Superior temporal gyrus (tissue), 1 donor: ENCODE results near the gene LDHB.
"Not testable (repeated sequence)": the region's sequence is repeated elsewhere in the genome, so short reads cannot be mapped to it uniquely, and the experiment has no call there.

Source experiments
- DNase-seq: peaks from one replicate; pipeline ENCODE4 v3.0.0-alpha.2; 2016; ENCODE audit errors: extremely low spot score

Gene LDHB

DNA sequence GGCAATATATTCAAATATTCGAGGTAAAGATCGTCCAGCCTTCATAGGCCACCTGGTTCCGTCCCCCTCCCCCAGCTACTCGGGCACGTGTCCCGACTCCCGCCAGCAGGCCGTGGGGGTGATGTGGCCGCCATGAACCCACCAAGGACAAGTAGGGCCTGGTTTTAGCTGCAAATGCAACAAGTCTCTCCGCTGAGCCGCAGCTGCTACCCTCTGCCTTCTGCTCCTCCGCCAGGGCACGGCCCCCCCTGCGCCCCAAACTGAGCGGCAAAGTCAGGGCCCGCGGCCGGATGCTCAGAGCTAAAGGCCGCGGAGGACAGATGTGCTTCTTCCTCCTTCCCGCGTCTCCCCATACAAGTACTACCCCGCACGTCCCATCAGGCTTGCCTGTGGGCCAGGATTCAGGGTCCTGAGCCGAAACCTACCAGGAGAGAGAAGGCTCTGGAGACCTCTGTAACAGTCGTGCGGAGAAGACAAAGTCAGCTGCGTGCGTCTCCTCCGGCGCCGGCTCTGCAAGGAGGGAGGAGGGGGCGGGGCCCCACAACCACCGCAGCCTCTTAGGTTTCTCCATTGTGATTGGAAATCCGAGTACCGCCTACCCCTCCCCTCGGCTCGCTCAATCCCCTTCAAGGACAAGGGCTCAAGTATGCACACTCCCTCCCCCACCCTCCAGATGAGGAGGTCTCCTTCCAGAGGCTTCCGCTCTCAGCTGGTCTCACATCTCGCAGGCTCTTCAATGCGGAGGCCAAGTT, at the start of gene LDHB:
Gene LDHB, minus strand, starts transcription at position 517 of the 752 bp plus-strand sequence. CDS start 3,171 bp downstream, outside the sequence.
- peak; percentile 86 for DNase-seq

DNA sequence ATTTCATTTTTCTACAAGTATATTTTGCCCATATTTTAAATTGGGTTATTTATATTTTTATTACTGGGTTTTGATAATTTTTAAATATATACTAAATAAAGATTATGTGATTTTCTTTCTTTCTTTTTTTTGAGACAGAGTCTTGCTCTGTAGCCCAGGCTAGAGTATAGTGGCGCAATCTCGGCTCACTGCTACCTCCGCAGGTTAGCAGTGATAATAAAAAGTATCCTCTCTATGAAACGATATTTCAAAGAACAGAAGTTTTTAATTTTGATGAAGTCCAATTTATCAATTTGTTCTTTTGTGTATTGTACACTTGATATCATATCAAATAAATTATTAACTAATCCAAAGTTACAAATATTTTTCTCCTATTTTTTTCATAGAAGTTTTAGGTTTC, 47.2 kb upstream of the LDHB start:
- no peak for DNase-seq

DNA sequence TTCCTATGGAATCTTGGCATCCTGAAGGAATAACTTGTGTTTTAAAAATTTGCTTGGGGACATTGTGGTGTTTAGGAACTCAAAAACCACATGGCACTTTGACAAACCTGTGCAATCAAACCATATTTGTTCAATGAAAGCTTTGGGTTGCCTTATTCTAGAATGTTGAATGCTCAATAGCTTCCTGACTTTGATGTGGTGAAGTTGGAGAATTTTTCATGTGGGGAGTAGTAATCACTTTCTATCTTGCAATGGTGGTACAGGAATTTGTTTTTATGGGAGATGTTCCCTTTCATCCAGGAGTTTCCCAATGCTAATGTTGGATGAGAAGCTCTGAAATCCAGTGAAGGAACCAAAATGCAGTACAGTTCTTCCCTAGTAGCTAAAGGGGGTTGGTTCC, 42.2 kb upstream of the LDHB start:
- DNase-seq, result no peak

DNA sequence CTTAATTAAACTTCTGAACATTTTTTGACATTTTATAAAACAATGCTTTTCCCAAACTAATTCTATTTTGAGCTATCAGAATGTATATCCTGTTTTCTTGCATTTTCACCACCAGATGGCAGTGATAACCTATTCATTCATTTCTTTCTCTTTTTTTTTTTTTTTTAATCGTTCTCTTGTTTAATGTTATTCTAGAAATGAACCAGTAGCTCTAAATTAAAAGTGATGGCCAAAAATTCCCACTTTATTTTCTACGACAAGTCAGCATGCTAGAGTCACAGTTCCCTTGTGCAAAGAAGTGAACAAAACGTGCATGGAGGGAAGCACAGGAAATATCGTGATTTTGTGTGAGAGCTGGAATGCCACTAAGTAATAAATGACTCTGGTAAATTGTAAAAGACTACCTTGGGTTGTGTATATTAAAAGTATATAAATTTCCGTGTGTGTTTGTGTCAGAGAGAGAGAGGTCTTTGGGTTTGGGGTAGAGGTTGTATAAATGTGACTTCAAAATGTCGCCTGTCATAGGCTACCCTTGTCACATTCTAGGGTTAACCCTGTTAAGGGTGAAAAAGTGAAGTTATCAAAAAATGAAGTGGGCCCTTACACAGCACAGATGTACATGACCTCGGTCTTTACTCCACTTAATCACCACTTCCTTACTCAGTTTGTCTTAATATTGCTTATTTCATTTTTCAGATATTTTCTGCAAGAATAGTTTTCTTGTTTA, 40.4 kb upstream of the LDHB start:
- peak; percentile 76 for DNase-seq

DNA sequence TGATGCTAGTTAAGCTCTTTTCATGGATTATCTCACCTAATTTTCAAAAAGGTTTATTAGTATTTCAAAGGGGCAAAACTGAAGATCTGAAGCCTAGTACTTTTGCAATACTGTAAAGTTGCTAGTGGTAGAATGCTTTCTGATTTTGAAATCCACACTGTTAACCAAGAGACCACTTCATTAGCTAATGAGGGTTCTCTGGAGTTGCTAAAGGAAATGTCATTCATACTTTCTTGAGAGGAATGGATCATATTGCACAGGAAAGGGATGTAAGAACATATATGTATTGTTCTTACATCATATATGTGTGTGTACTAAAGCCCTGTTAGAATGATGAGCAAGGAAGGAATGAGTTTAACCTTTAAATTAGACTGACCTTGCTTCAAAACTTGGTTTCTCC, 39.0 kb upstream of the LDHB start:
- DNase-seq, result no peak

DNA sequence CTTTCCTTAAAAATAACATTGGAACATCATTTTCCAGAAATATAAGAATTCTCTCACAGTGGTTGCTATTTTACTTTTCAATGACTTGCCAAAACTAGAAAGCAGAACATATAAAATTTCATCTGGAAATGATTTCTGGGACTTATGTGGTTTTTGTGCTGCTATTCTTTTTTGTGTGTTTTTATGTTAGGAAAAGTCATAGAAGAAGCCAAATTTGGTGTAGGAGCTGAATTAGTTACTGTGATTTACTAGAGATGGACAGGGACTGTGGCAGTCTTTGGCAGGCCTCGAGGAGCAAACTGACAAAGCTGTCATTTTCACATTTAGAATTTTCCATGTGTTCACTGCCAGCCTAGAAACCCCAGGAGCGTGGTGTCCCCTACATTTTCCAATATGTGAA, 38.3 kb upstream of the LDHB start:
- no peak for DNase-seq

DNA sequence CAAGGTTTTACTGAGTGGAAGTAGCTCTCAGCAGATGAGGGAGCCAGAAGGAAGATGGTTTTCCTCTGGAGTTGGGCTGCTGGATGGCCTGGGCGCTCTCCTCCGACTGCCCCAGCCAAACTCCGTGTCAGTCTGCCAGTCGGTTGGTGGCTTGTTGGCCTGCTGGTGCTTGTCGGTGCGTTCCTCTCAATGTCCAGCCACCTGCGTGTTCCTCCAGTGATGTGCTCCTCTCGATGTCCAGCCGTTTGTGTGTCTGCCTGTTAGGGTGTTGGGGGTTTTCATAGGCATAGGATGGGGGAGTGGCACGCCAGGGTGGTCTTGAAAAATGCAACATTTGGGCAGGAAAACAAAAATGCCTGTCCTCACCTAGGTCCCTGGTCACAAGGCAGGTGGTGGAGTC, 37.0 kb upstream of the LDHB start:
- DNase-seq, result no peak

DNA sequence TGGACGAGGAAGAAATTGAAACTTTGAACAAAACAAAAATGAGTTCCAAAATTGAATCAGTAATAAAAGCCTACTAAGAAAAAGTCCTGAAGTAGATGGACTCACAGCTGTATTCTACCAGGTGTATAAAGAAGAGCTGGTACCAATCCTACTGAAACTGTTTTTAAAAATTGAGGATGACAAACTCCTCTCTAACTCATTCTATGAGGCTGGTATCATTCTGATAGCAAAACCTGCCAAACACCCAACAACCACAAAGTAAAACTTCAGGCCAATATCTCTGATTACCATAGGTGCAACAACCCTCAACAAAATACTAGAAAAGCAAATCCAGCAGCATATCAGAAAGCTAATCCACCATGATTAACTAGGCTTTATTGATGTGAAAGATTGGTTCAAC, 33.9 kb upstream of the LDHB start:
- no peak for DNase-seq

DNA sequence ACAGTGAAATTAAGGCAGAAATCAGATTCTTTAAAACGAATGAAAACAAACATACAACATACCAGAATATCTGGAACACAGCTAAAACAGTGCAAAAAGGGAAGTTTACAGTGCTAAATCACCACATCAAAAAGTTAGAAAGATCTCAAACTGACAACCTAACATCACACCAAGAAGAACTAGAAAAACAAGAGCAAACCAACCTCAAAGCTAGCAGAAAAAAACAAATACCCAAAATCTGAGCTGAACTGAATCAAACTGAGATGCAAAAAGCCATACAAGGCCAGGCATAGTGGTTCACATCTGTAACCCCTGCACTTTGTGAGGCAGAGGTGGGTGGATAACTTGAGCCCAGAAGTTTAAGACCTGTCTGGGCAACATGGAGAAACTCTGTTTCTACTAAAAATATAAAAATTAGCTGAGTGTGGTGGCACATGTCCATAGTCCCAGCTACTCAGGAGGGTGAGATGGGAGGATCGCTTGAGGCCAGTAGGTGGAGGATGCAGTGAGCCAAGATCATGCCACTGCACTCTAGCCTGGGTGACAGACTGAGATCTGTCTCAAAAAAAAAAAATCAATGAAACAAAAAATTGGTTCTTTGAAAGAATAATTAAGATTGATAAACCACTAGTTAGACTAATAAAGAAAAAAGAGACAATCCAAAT, 33.2 kb upstream of the LDHB start:
- DNase-seq, result no peak

DNA sequence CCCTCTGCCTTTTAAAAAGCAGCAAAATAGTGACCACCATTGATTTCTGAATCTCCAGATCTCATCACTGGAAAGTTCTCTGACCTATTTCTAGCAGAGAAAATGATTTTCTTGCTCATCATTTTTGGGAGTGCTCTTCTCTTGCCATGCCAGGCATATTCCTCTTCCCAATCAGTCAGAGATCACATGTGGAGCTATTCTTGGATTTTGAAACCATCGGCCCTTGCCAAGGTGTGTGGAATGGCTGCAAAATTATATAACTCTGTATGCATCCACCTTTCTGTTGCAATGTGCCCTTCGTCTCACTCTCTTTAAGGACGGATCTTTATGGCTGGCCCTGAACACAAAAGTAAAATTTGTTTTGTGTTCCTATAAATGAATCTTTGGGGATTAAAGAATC, 25.5 kb upstream of the LDHB start:
- no peak for DNase-seq

DNA sequence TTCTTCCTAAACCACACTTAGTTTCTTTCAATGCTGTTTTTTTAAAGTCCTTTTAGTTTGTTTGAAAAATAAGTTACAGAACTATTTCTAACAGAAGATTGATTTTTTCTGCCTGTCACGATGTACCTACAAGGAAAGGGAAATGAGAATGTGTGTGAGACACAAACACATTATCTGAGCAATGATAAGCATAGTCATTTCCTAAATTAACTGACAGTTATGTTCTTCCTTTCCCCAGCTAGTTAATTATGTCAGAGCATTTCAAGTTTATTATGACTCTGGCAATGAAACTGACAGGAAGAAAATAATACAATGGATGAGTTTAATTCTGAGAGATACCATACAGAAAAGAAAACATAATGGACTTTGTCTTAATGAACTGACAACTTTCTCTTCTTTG, 21.3 kb upstream of the LDHB start:
- DNase-seq, result no peak

DNA sequence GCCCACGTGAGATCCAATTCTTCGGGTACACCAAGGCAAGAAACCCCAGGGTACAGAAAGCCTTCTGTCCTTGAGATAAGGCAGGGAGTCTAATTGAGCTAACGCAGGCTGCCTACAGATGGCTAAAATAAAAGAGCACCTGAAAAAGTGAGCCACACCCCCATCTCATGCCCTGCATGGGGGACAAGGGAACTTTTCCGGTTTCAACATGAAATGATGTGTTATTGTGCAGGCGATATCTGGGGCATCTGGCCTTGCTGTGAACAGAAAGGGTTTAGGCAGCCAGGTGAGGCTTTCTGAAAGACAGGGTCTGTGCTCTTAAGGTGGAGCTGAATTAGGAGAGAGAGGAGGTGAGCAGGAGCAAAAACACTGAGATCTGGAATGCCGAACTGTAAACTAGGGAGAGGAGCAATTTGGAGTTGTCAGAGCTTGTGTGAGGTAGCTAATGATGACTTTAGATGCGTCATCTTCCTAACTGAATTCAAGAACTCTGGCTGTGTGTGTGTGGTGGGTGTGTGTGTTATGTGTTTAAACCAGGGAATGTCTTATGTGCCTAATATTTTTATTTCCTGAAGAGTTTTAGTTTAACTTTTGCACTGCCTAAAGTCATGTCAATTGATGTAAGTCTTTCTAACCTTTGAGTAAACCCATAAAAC, 20.1 kb upstream of the LDHB start:
- DNase-seq, result no peak

DNA sequence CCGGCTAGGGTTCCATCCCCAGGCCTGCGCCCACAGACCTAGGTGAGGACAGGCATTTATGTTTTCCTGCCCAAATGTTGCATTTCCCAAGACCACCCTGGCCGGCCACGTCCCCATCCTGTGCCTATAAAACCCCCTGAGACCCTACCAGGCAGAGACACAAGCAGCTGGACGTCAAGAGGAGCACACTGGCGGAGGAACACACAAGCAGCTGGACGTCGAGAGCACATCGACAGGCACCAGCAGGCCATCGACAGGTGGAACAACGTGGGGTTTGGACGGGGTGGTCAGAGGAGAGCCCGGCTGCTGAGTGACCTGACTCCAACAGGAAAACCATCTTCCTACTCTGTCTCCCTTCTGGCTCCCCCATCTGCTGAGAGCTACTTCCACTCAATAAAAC, 19.6 kb upstream of the LDHB start:
- DNase-seq, result no peak

DNA sequence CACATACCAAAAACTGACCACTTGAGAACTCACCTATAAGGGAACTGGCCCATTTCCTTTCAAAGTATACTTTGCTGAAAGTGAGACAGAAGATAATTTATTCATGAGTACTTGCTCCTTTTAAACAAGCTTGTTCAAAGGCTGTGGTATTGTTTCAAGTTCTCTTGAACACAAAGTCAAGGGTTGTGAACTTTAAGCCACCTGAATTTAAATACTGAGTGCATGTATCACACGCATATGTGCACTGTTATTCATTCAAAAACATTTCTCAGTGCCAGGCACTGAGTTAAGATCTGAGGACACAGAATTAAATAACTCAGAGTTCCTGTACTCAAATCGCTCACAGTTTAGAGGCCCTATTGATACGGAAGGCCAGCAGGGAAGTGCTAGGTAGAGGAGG, 19.1 kb upstream of the LDHB start:
- no peak for DNase-seq

DNA sequence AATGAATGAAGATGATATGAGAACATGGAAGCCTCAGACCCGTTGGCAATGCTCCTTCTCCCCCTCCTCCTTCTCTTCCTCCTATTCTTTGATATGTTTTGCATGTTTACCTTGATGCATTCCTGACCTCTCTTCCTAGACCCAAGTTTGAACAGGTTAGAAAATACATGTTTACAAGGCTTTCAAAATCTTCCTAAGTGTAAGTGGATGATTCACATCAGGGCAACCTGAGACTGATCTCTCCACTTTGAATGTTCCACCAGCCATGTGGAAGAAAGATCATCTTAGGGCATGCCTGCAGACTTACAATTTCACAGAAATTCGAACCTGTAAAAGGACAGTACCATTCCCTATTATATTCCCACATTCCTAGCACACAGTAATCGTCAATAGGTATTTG, 18.0 kb upstream of the LDHB start:
- DNase-seq, result no peak

DNA sequence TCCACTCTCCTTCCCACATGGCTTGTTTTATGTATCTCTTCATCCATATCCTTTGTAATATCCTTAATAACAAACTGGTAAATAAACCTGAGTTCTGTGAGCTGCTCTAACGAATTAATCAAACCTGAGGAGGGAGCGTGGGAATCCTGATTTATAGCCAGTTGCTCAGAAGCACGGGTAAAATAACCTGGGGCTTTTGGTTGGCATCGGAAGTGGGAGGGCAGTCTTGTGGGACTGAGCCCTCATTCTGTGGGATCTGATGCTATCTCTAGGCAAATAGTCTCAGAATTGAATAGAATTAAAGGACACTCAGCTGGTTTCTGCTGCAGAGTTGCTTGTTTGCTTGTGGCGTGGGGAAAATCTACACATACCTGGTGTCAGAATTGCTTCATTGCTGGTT, 17.5 kb upstream of the LDHB start:
- DNase-seq, result no peak

DNA sequence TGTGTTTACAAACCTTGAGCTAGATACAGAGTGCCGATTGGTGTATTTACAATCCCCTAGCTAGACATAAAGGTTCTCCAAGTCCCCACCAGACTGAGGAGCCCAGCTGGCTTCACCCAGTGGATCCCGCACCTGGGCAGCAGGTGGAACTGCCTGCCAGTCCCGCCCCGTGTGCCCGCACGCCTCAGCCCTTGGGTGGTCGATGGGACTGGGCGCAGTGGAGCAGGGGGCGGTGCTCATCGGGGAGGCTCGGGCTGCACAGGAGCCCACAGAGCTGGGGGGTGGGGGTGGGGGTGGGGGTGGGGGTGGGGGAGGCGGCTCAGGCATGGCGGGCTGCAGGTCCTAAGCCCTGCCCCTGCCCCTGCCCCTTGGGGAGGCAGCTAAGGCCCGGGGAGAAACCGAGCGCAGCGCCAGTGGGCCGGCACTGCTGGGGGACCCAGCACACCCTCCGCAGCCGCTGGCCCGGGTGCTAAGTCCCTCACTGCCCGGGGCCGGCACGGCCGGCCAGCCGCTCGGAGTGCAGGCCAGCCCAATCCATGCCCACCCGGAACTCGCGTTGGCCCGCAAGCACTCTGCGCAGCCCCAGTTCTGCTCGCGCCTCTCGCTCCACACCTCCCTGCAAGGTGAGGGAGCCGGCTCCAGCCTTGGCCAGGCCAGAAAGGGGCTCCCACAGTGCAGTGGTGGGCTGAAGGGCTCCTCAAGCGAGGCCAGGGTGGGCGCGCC, 16.3 kb upstream of the LDHB start:
- DNase-seq, result not testable (repeated sequence)

DNA sequence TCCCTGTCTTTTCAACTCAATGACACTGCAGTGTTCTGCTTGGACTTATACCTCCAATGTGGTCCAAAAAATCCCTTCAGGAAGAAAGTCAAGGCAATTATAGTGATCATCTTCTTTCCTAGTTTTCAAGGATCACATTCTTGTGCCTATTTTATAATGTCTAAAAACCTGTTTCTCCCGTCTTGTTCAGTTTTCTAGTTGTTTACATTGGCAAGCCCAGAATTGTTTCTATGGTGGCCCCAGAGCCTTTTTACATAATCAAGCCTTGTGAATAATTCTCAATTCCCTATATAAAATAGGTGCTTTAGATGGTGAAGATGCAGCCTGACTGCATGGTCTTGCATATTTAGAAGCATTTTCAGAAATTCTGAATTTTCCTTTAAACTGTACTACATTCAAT, 14.5 kb upstream of the LDHB start:
- no peak for DNase-seq

DNA sequence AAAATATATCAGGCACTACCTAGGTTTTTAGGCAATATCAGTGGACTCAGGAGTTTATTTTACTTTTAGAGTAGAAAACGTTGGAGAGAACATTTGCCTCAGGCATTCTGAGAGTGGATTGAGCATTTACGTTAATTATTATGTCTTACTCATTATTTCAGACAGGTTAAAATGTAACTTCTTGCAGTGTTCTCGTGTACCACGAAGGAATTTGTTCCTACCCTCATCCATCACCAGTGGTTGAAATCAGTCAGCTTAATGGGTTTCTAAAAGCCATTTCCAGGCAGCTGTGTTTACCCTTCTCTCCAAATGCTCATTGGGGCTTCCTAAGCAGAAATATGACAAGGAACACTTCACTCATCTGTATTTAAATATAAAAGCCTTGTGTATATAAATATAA, 9.1 kb upstream of the LDHB start:
- DNase-seq, result no peak

DNA sequence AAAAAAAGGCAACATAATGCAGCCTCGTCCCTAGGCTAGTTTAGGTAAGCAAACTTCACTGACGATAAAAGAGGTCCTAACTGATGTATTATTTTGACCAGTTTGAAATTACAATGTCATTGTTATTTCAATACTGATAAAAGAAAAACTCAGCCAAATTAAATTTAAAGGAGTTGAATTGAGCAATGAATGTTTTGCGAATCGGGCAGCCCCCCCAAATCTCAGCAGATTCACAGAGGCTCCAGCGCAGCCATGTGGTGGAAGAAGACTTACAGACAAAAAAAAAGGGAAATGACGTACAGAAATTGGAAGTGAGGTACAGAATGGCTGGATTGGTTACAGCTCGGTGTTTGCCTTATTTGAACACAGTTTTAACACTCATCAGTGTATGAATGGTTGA, 8.2 kb upstream of the LDHB start:
- no peak for DNase-seq

DNA sequence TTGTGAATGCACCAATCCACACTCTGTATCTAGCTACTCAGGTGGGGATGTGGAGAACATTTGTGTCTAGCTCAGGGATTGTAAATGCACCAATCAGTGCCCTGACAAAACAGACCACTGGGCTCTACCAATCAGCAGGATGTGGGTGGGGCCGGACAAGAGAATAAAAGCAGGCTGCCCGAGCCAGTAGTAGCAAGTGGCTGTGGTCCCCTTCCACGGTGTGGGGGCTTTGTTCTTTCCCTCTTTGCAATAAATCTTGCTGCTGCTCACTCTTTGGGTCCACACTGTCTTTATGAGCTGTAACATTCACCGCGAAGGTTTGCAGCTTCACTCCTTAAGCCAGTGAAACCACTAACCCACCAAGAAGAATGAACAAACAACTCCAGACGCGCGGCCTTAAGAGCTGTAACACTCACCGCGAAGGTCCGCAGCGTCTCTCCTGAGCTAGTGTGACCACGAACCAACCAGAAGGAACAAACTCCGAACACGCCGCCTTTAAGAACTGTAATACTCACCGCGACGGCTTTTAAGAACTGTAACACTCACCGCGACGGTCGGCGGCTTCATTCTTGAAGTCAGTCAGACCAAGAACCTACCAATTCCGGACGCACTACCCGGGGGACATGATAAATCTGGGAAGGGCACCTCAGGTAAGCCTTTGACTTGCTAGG, 4.6 kb upstream of the LDHB start:
- no peak for DNase-seq
